Hematopoietic multipotent progenitor cell treated with erythropoietin and hydrocortisone succinate and interleukin-3 and kit ligand, for 17 days (in vitro differentiated cells): ENCODE results near the gene ALPL.
"Not testable (repeated sequence)": the region's sequence is repeated elsewhere in the genome, so short reads cannot be mapped to it uniquely, and the experiment has no call there.

ENCODE experiments used
- DNase-seq: peaks from one replicate; pipeline ENCODE4 v3.0.0-alpha.2; 2015; ENCODE audit warnings: low spot score

Gene ALPL

DNA sequence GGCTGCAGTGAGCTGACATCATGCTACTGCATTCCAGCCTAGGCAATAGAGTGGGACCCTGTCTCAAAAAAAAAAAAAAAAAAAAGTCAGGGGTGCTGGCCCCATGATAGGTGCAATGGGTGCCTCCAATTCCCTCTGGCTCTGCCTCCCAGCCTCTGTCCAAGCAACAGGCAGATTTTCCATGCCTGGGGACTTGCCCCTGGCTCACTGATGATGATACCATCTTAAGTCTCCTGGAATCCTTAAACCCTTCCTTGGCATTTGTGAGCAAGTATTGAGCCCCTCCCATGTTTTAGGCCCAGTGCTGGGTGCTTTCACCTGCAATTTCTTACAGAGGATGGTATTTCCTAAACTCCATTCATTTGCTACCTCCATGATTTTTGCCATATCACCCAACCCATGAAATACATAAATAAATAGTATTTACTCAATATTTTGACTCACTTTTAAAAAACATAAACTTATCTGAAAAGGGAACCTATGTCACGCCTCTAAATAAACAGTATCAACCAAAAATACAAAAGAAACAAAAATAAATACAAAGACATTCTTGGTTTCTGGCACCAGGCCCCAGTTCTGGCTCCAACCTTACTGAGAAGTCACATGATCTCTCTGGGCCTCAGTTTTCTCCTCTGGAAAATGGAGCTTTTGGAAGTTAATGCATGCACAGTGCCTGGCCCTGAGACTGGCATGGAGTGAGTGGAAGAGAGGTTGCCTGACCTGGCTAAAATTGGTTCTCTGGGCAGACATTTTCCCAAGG lies 1.5 kb upstream of the ALPL start:
- no peak for DNase-seq

- peak; percentile 66 for DNase-seq
Observed at GRCh38 chr1:21508580-21509350, 458 bp upstream of the ALPL start.

GRCh38 chr1:21510113-21510493 lies 880 bp downstream of the ALPL start:
- DNase-seq = no peak

GRCh38 chr1:21510885-21511578 lies 1.8 kb downstream of the ALPL start:
- DNase-seq = no peak

DNA sequence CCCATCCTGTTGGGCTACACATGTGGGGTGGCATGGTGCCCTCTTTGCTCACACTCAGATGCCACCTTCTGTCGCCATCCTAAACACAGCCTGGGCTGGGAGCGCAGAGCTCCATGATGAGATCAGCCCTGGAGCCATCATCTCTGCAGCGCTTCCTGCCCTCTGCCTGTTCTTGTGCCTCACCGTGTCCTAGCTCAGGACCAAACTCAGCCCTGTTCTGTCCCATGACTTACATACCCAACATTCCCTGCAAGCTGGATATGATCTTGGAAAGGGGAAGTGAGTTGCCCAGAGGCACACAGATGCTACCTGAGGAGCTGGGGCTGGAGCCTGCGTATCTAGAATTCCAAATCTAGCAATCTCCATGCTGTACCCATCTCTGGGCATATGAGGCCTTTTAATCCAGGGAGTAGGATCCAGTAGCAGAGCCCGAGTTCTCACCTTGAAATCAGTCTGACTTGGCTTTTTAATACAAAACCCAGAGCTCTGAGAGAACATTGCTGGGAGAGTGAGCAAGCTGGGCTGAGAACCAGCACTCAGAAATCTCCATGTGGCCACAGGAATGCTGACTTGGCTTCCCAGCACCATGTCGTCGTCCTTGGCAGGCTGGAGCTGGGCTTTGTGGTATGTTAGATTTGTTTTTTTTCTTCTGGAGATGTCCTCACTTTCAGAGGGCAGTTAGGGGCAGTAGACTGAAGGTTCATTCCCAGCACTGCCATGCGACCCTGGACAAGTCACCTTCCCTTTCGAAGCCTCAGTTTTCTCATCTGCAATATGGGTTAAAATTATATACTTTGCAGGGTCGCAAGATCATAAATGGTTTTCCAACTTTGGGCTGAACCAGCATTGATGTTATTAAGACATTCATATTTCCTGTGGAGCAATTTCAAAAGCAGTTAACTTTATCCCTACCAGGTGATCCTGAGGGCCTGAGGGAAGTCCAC lies 2.6 kb downstream of the ALPL start:
- no peak for DNase-seq

DNA sequence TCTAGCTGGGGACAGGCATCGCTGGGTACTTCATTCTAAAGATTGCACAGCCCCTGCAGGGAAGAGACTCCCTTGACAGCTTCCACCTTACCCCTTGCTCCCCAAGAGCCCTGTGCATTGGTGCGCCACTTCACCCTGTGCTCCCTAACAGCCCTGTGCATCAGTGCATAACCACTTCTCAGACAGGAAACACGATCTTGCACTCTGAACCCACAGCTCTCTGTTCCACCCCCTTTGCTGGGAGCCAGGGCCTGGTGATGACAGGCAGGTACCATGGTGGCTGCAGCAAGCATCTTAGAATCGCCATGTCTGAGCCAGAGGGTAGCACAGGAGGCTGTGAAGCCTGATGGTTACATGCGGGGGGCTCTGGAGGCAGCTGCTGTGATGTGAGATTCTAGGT lies 5.0 kb downstream of the ALPL start:
- DNase-seq = no peak

DNA sequence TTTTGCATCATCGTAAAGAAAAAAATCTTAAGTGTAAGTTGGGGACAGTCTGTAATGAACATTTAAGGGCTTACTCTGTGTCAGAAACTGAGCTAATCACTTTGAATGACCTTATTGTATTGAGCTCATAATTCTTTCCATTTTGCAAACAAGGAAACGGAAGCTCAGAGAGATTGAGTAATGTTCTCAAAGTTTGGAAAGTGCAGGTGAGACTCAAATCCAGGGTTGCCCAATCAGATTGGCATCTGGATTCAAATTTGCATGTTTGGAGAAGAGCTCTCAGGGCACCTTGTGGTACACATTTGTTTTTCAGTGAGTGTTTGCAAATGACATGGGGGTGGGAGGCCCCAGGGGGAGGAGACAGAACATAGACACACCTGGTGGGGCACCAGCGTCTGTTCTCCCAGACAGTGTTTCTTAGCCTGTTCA lies 8.0 kb downstream of the ALPL start:
- DNase-seq = no peak

- no peak for DNase-seq
Observed at GRCh38 chr1:21517660-21518480, 8.6 kb downstream of the ALPL start.

DNA sequence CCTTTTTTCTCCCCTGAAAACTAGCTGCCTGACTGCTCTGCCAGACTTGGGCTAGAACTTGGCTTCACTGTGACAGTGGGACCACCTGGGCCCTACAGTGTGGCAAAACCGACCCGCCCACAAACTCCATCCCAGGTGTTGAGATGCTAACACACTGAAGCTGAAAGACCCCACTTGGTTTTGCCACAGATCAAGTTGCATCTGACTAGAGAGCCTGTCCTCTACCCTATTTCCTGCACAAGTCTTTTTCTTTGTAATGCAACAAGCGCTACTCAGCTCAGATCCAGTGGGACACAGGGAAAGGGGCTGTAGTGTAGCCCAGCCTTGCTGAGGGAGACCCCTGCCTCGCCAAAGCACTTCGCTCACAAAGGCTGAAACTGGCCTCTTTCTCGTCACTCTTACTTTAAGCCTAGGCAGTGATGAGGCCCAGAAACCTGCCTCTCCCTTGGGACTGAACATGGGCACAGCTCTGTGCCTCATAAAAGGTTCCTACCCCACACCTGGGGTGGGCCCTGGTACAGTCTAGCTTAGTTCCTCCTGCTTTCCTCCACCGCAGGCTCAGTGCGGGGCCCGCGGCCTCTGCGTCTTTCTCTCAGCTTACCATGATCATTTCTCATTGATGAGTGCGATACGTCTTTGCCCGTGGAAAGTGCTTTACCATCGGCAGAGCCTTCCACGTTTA lies 9.7 kb downstream of the ALPL start:
- no peak for DNase-seq

- DNase-seq = not testable (repeated sequence)
Observed at GRCh38 chr1:21519486-21520070, 10.4 kb downstream of the ALPL start.

GRCh38 chr1:21520899-21521716 lies 11.9 kb downstream of the ALPL start:
- DNase-seq = no peak

GRCh38 chr1:21521717-21522060 lies 12.5 kb downstream of the ALPL start:
- DNase-seq = no peak

DNA sequence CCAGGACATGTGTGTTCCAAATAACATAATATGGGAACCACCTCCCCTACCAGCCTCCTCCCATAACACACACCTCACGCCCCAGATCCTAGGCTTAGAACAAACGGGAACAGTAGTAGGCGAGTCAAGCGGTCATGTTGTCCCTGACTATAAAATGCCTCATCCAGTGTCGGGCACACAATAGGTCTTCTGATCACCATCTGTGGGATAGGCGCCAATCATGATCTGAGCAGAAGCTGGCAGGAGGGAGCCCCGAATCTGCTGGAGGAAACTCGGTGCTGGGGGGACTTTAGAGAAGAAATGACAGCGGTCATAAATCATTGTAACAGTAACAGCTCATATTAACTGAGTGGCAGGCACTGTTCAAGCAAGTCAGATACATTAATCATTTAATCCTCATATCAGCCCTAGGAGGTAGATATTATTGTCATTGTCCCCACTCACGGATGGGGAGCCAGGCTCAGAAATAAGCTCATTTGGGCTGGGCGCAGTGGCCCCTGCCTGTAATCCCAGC lies 13.4 kb downstream of the ALPL start:
- no peak for DNase-seq

DNA sequence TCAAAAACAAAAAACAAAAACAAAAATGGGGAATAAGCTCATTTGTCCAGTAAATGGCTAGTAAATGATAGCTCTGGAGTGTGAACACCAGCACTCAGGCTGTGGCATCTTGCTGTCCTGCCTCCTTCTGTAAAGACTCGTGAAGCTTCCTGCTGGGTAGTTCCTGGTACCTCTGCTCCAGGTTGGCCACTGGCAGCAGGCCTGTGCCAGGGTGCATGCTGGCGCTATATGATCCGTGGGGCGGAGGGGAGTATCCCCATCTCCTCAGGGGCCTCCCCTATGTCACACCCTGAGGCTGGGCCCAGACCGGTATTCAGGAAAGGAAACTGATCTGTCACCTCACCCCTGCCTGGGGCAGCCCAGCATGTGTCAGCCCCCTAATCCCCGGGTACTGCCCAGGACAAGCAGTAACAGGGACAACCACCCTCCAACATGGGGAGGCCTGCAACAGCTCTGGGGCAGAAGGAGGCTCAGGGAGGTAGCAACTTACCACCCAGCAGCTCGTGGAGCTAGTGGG lies 14.1 kb downstream of the ALPL start:
- DNase-seq = no peak

GRCh38 chr1:21524220-21524619 lies 15.0 kb downstream of the ALPL start:
- DNase-seq = no peak

- no peak for DNase-seq
Observed at GRCh38 chr1:21524686-21525339, 15.6 kb downstream of the ALPL start.

DNA sequence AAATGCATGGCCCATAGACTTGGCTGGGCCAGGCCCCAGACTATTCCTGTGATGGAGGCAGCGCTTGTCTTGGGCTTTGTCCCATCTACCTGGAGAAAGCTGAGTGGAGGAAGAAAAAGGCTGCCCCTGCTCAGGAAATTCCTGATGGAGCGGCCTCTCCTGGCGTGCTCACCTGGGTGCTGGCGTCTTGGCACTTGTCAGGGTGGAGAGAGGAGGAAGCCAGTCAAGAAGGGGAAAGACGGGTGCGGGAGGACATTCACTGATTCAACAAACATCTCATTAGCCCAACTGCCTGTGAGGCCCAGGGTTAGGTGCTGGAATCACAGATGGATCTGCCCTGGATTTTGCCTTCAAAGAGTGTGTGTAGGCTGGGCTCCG lies 16.1 kb downstream of the ALPL start:
- DNase-seq = no peak

DNA sequence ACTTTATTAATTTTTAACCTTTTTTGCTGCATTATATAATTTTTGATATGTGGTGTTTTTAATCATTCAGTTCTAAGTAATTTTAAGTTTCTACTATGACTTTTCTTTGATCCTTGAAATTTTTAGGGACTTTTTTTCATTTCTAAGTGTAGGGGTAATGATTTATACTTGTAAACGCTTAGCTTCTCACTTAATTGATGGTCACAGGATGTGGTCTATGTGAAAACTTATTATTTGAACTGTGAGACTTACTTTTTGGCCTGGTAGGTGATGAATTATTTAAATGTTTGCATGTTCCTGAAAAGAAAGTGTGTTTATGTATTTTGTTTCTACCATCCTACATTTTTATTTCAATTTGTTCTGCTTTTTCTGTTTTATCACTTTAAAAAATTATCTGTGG lies 17.2 kb downstream of the ALPL start:
- no peak for DNase-seq
